Mesendoderm (in vitro differentiated cells): ENCODE data around the gene LILRA5.
"Not testable (repeated sequence)": the region's sequence is repeated elsewhere in the genome, so short reads cannot be mapped to it uniquely, and the experiment has no call there.

Experiments
- DNase-seq: peaks from one replicate; pipeline ENCODE4 v3.0.0; 2013
- H2AK5ac ChIP-seq: 2 replicates; pipeline ENCODE4 v1.6.1; 2013; ENCODE audit warnings: low read length, inconsistent platforms
- H2BK120ac ChIP-seq: 2 replicates; pipeline ENCODE4 v1.6.1; 2013; ENCODE audit warnings: low read depth, mild to moderate bottlenecking, low read length, moderate library complexity, mixed read lengths
- H2BK15ac ChIP-seq: replicated peaks from 2 replicates; pipeline ENCODE4 v1.6.1; 2013; ENCODE audit warnings: low read depth, mild to moderate bottlenecking, moderate library complexity
- H2BK5ac ChIP-seq: 2 replicates; pipeline ENCODE4 v1.6.1; 2013; ENCODE audit warnings: low read length, inconsistent platforms
- H3K18ac ChIP-seq: 2 replicates; pipeline ENCODE4 v1.6.1; 2013; ENCODE audit warnings: mild to moderate bottlenecking, low read length, mixed read lengths
- H3K23ac ChIP-seq: one replicate; pipeline ENCODE4 v1.6.1; 2013; ENCODE audit warnings: low read length
- H3K27ac ChIP-seq: 2 replicates; pipeline ENCODE4 v1.5.1; 2013; ENCODE audit warnings: low read depth, mild to moderate bottlenecking, inconsistent platforms, low read length, moderate library complexity
- H3K27me3 ChIP-seq: 2 replicates; pipeline ENCODE4 v1.6.1; 2013; ENCODE audit warnings: low read length, control low read depth, mild to moderate bottlenecking, inconsistent platforms; ENCODE audit not compliant: insufficient read depth, poor library complexity
- H3K36me3 ChIP-seq: 2 replicates; pipeline ENCODE4 v1.6.1; 2013; ENCODE audit warnings: low read length, inconsistent platforms; ENCODE audit not compliant: control insufficient read depth, insufficient read depth
- H3K4ac ChIP-seq: one replicate; pipeline ENCODE4 v1.6.1; 2013; ENCODE audit warnings: low read depth, mild to moderate bottlenecking, low read length, moderate library complexity
- H3K4me1 ChIP-seq: 2 replicates; pipeline ENCODE4 v1.6.1; 2013; ENCODE audit warnings: low read depth, low read length, inconsistent platforms; ENCODE audit not compliant: control insufficient read depth
- H3K4me2 ChIP-seq: 2 replicates; pipeline ENCODE4 v1.6.1; 2013; ENCODE audit warnings: low read length
- H3K4me3 ChIP-seq: 2 replicates; pipeline ENCODE4 v1.5.1; 2013; ENCODE audit warnings: mild to moderate bottlenecking, low read length
- H3K56ac ChIP-seq: one replicate; pipeline ENCODE4 v1.6.1; 2013; ENCODE audit warnings: low read length
- H3K79me1 ChIP-seq: 2 replicates; pipeline ENCODE4 v1.6.1; 2013; ENCODE audit warnings: low read length, inconsistent platforms
- H3K79me2 ChIP-seq: 2 replicates; pipeline ENCODE4 v1.6.1; 2013; ENCODE audit warnings: mild to moderate bottlenecking, low read length; ENCODE audit not compliant: control insufficient read depth, insufficient read depth
- H3K9ac ChIP-seq: 2 replicates; pipeline ENCODE4 v1.6.1; 2013; ENCODE audit warnings: low read length, inconsistent platforms
- H4K5ac ChIP-seq: one replicate; pipeline ENCODE4 v1.6.1; 2013; ENCODE audit warnings: low read length
- H4K8ac ChIP-seq: one replicate; pipeline ENCODE4 v1.6.1; 2013; ENCODE audit warnings: low read depth, mild to moderate bottlenecking, control low read depth, low read length, moderate library complexity
- WGBS: extraction: QIAGEN DNeasy Blood & Tissue Kit; methylation state at CpG from one replicate; pipeline ENCODE4 v1.1.7; 2013; ENCODE audit warnings: low lambda C conversion rate, missing lambda C conversion rate; ENCODE audit not compliant: insufficient coverage; ENCODE audit errors: extremely low coverage; 5-methylcytosine and 5-hydroxymethylcytosine counted together

LILRA5 gene

GRCh38 chr19:54331626-54332025 is 18.7 kb upstream of the LILRA5 start:
- Histone ChIP-seq H2BK120ac (no peak overlapping the region), H3K23ac (no peak overlapping the region), H2BK5ac (no peak overlapping the region), H3K79me2 (no peaks in the 10 kb centered on the region), H3K79me1 (no peaks in the 10 kb centered on the region), H3K56ac (no peak overlapping the region), H3K27me3 (no peaks in the 10 kb centered on the region), H3K4me1 (no peaks in the 10 kb centered on the region), H3K9ac (no peak overlapping the region), H4K5ac (no peak overlapping the region), H2AK5ac (no peak overlapping the region), H3K4me2 (no peak overlapping the region), H2BK15ac (no peak overlapping the region), H3K27ac (no peak overlapping the region), H3K4me3 (no peak overlapping the region), H4K8ac (no peak overlapping the region), H3K4ac (no peak overlapping the region), H3K18ac (no peak overlapping the region), H3K36me3 (no peaks in the 10 kb centered on the region)
- WGBS: no CpG with 5 or more reads among the region's 7 CpGs
- no peak for DNase-seq

- Histone ChIP-seq H3K23ac (no peak overlapping the region), H3K9ac (no peak overlapping the region), H3K4me1 (no peaks in the 10 kb centered on the region), H3K4me2 (no peak overlapping the region), H3K18ac (no peak overlapping the region), H2BK15ac (no peak overlapping the region), H2BK5ac (no peak overlapping the region), H3K79me1 (no peaks in the 10 kb centered on the region), H3K27me3 (no peaks in the 10 kb centered on the region), H3K79me2 (no peaks in the 10 kb centered on the region), H4K8ac (no peak overlapping the region), H4K5ac (no peak overlapping the region), H3K27ac (no peak overlapping the region), H3K4ac (no peak overlapping the region), H3K4me3 (no peak overlapping the region), H2AK5ac (no peak overlapping the region), H3K36me3 (no peaks in the 10 kb centered on the region), H2BK120ac (no peak overlapping the region), H3K56ac (no peak overlapping the region)
- no peak for DNase-seq
- WGBS: no CpG with 5 or more reads among the region's 14 CpGs
These were observed 16.7 kb upstream of the LILRA5 start for GRCh38 chr19:54329476-54330165.

DNA sequence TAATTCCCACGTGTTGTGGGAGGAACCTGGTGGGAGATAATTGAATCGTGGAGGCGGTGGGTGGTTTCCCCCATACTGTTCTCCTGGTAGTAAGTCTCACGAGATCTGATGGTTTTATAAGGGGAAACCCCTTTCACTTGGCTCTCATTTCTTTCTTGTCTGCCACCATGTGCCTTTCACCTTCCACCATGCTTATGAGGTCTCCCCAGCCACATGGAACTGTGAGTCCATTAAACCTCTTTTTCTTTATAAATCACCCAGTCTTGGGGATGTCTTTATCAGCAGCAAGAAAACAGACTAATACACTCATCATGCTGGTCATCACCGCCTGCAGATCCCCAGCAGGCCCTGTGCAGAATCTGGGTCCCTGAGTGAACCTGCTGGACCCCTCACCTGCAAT is 15.8 kb upstream of the LILRA5 start:
- not testable (repeated sequence) for H3K4me2 ChIP-seq, DNase-seq, H2BK5ac ChIP-seq, H3K27me3 ChIP-seq, H4K5ac ChIP-seq, H3K4me3 ChIP-seq, H3K4ac ChIP-seq, H2BK15ac ChIP-seq, H2BK120ac ChIP-seq, H3K9ac ChIP-seq, H4K8ac ChIP-seq, H3K79me2 ChIP-seq, H3K79me1 ChIP-seq, H3K18ac ChIP-seq, H3K4me1 ChIP-seq, H3K56ac ChIP-seq, H3K27ac ChIP-seq, H2AK5ac ChIP-seq, H3K23ac ChIP-seq, H3K36me3 ChIP-seq
- no CpG with 5 or more reads among the region's 5 CpGs for WGBS

GRCh38 chr19:54325631-54326030 is 12.7 kb upstream of the LILRA5 start:
- Histone ChIP-seq H2BK5ac (no peak overlapping the region), H3K4me1 (no peaks in the 10 kb centered on the region), H3K18ac (no peak overlapping the region), H3K4ac (no peak overlapping the region), H3K56ac (no peak overlapping the region), H3K4me3 (no peak overlapping the region), H4K8ac (no peak overlapping the region), H3K36me3 (no peaks in the 10 kb centered on the region), H2BK120ac (no peak overlapping the region), H3K23ac (no peak overlapping the region), H4K5ac (no peak overlapping the region), H3K79me1 (no peaks in the 10 kb centered on the region), H3K27me3 (no peaks in the 10 kb centered on the region), H3K9ac (no peak overlapping the region), H3K27ac (no peak overlapping the region), H2BK15ac (no peak overlapping the region), H3K79me2 (no peaks in the 10 kb centered on the region), H2AK5ac (no peak overlapping the region), H3K4me2 (no peak overlapping the region)
- no CpG with 5 or more reads among the region's 5 CpGs for WGBS
- DNase-seq: no peak

DNA sequence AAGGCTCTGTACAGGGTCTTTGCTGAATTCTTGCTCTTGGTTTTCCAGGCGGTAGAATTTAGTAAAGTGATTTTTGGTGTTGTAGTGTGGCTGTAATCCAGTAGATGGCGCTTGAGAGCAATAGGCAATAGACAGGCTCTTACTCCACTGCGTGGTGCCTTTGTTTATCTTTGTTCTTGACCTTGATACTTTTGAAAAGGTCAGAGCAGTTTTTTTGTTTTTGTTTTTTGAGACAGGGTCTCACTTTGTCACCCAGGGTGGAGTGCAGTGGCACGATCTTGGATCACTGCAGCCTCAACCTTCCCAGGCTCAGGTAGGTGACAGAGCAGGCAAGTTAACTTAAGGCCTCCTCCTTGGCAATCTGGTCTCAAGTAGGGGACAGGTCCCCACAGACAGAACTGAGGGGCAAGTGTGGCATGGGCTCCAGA is 12.2 kb upstream of the LILRA5 start:
- no peaks in the 10 kb centered on the region for H3K79me1 ChIP-seq
- H3K4me2 ChIP-seq: no peak overlapping the region
- WGBS: no CpG with 5 or more reads among the region's 4 CpGs
- no peaks in the 10 kb centered on the region for H3K79me2 ChIP-seq
- H3K9ac ChIP-seq: no peak overlapping the region
- H3K18ac ChIP-seq: no peak overlapping the region
- no peak overlapping the region for H2BK120ac ChIP-seq
- no peak overlapping the region for H2BK15ac ChIP-seq
- H4K8ac ChIP-seq: no peak overlapping the region
- H3K4me3 ChIP-seq: no peak overlapping the region
- no peak overlapping the region for H2BK5ac ChIP-seq
- no peak overlapping the region for H4K5ac ChIP-seq
- H3K23ac ChIP-seq: no peak overlapping the region
- DNase-seq: peak; percentile 55
- H3K27me3 ChIP-seq: no peaks in the 10 kb centered on the region
- no peak overlapping the region for H3K27ac ChIP-seq
- no peaks in the 10 kb centered on the region for H3K36me3 ChIP-seq
- H2AK5ac ChIP-seq: no peak overlapping the region
- H3K4me1 ChIP-seq: no peaks in the 10 kb centered on the region
- no peak overlapping the region for H3K56ac ChIP-seq
- no peak overlapping the region for H3K4ac ChIP-seq

DNA sequence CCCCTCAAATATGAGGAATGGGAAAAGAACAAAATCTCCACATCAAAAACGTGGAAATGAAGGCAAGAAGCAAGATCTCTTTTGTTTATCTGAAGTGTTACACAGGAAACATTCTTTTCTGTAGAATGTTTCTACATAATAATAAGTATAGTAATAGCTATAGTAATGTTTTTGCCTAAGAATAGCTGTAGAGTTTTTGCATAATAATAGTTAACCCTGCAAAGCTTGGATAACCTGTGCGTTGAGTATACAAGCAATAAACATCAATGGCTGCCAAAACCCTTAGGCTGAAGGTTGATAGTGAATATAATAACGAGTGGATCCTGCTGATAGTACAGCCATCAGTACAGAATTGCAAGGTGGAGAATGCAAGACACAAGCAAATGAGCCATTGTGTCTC is 11.1 kb upstream of the LILRA5 start:
- no peak overlapping the region for H3K27ac ChIP-seq
- H4K5ac ChIP-seq: no peak overlapping the region
- no peak for DNase-seq
- no peak overlapping the region for H3K4me3 ChIP-seq
- no CpG with 5 or more reads among the region's 3 CpGs for WGBS
- H3K79me1 ChIP-seq: no peaks in the 10 kb centered on the region
- H2BK5ac ChIP-seq: no peak overlapping the region
- H3K79me2 ChIP-seq: no peaks in the 10 kb centered on the region
- H3K36me3 ChIP-seq: no peaks in the 10 kb centered on the region
- no peak overlapping the region for H3K23ac ChIP-seq
- no peak overlapping the region for H2BK15ac ChIP-seq
- H3K4ac ChIP-seq: no peak overlapping the region
- no peak overlapping the region for H3K56ac ChIP-seq
- no peak overlapping the region for H3K4me2 ChIP-seq
- H2BK120ac ChIP-seq: no peak overlapping the region
- H3K4me1 ChIP-seq: no peaks in the 10 kb centered on the region
- H3K27me3 ChIP-seq: no peaks in the 10 kb centered on the region
- H4K8ac ChIP-seq: no peak overlapping the region
- H3K18ac ChIP-seq: no peak overlapping the region
- no peak overlapping the region for H2AK5ac ChIP-seq
- H3K9ac ChIP-seq: no peak overlapping the region
